Uterus (tissue), 4 donors: ENCODE results near the gene LCAT. TPM values are rescaled to one million over a fixed set of nuclear protein-coding genes. Genes with fewer than 3 reads are reported as not detected.

Source experiments
- DNase-seq, 2 donors: peaks; one replicate each; pipeline ENCODE4 v3.0.0-alpha.2; 2019 to 2020
- H3K27ac ChIP-seq, 2 donors: fragments of 200-600 bp; sonication (generic); 1 replicate in 1 of 2; 2 replicates in 1 of 2; pipeline ENCODE4 v1.5.1; 2016 to 2018
- H3K27me3 ChIP-seq, 2 donors: fragments of 200-600 bp; sonication (generic); one replicate each; pipeline ENCODE4 v1.5.1; 2018 to 2019; ENCODE audit warnings: control low read depth in 1 of 2
- H3K36me3 ChIP-seq, 2 donors: fragments of 200-600 bp; sonication (generic); one replicate each; pipeline ENCODE4 v1.5.1; 2019; ENCODE audit warnings: control low read depth in 1 of 2
- H3K4me1 ChIP-seq, 2 donors: fragments of 200-600 bp; sonication (generic); one replicate each; pipeline ENCODE4 v1.5.1; 2018 to 2019; ENCODE audit warnings: control low read depth in 1 of 2
- H3K4me3 ChIP-seq, 2 donors: fragments of 200-600 bp; sonication (generic); 1 replicate in 1 of 2; 2 replicates in 1 of 2; pipeline ENCODE4 v1.5.1; 2018 to 2019; ENCODE audit warnings: mild to moderate bottlenecking in 1 of 2
- H3K9me3 ChIP-seq, 2 donors: fragments of 200-600 bp; sonication (generic); one replicate each; pipeline ENCODE4 v1.5.1; 2019; ENCODE audit warnings: control low read depth in 1 of 2
- POLR2A ChIP-seq, 2 donors: fragments of 450-650 bp; IDR thresholded peaks; one replicate each; pipeline ENCODE4 v1.6.1; 2016; ENCODE audit warnings: antibody characterized with exemption in 2 of 2, mild to moderate bottlenecking in 1 of 2, moderate library complexity in 1 of 2
- intact Hi-C: fragments of 100-400 bp; cut with DNase I; formaldehyde crosslinking; loops from one replicate; pipeline ENCODE4 v1.15.1; 2023; ENCODE audit warnings: low total_unique reads
- total RNA-seq, 4 donors: library from RNA; depleted of rRNA in 3 of 4; stranded (reverse); fragments of >200 nt in 3 of 4; gene quantifications; one replicate each; pipeline versions ENCODE4 v1.1.0 to v1.2.4, GENCODE V29; 2014 to 2023
- TF ChIP-seq, protein P1 (sequence below), 4 experiments: fragments of 200-600 bp in 2 of 4; fragments of 450-650 bp in 2 of 4; sonication (generic) in 2 of 4; IDR thresholded peaks; one replicate each; pipeline ENCODE4 v1.5.1; 2016 to 2019; ENCODE audit warnings: antibody characterized with exemption in 4 of 4, mild to moderate bottlenecking in 2 of 4, moderate library complexity in 1 of 4
- donor health status: DM: yes; HTN: yes; CAD: no.

LCAT gene
- total RNA-seq, 4 donors from 2014 or later = 11.0 to 75.2 (median 12.4) TPM

DNA sequence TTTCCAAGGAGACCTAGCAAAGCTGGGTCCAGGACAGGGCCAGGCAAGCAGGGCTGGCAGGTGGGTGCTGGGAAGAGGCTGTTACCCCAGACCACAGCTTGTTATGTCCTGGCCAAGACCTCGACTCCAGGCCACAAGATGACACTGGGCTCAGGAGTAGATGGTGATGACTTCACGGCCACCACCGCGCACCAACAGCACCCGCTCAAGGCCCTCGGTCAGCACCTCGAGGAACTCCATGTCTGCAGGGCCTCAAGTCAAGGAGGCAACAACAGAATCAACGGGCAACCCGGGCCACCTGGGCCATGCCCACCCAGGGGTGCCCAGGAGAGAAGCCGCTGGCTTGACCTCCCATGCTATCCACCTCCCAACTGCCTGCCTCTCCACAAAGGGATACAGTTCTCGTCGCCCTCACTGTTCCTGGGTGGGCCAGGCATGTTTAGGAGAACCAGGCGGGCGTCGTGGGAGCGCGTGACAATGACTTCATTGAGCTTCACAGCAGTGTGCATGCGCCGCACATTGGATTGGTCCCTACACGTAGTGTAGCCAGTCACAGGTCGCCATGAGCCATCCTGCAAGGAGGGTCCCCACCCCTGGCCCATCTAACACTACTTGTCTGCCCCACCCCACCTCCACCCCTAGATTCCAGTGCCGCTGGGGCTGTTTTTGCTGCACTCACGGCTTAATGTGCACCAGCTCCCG lies 921 bp upstream of the LCAT start:
- intact Hi-C loops = no loop called here
- Histone ChIP-seq H3K36me3 (no peaks in the 10 kb centered on the region), H3K27ac (peak overlapping the region; percentile 65 to 76), H3K4me3 (no peak overlapping the region), H3K9me3 (no peaks in the 10 kb centered on the region), H3K4me1 (no peaks in the 10 kb centered on the region), H3K27me3 (no peaks in the 10 kb centered on the region)
- TF ChIP-seq POLR2A (IDR thresholded peaks at IDR 0.05) = no peak
- TF ChIP-seq, protein P1, sequence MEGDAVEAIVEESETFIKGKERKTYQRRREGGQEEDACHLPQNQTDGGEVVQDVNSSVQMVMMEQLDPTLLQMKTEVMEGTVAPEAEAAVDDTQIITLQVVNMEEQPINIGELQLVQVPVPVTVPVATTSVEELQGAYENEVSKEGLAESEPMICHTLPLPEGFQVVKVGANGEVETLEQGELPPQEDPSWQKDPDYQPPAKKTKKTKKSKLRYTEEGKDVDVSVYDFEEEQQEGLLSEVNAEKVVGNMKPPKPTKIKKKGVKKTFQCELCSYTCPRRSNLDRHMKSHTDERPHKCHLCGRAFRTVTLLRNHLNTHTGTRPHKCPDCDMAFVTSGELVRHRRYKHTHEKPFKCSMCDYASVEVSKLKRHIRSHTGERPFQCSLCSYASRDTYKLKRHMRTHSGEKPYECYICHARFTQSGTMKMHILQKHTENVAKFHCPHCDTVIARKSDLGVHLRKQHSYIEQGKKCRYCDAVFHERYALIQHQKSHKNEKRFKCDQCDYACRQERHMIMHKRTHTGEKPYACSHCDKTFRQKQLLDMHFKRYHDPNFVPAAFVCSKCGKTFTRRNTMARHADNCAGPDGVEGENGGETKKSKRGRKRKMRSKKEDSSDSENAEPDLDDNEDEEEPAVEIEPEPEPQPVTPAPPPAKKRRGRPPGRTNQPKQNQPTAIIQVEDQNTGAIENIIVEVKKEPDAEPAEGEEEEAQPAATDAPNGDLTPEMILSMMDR (IDR thresholded peaks at IDR 0.05) = no peak
- no peak for DNase-seq

DNA sequence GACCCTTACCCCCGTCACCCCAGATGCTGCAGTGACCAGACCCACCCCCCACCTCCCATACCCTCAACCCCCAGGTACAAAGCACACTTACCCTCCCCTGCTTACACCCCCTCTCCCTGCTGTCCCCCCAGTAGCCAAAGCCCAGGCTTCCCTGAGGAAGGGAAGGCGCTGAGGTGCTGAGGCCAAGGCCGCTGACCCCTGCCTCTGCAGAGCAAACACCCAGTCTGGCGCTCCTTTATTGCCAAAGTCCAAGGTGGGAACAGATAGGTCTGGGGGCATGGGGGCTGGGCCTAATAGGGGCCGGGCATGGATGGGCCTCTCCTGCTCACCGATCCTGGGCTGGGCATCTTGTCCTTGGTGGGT lies 683 bp downstream of the LCAT start:
- peak overlapping the region; percentile 65 to 76 for H3K27ac ChIP-seq
- no peaks in the 10 kb centered on the region for H3K36me3 ChIP-seq
- H3K4me1 ChIP-seq = no peaks in the 10 kb centered on the region
- no peaks in the 10 kb centered on the region for H3K9me3 ChIP-seq
- DNase-seq = no peak
- H3K4me3 ChIP-seq = no peak overlapping the region
- intact Hi-C loops = no loop called here
- TF ChIP-seq POLR2A (IDR thresholded peaks at IDR 0.05) = no peak
- TF ChIP-seq, protein P1 (IDR thresholded peaks at IDR 0.05) = no peak
- H3K27me3 ChIP-seq = no peaks in the 10 kb centered on the region

DNA sequence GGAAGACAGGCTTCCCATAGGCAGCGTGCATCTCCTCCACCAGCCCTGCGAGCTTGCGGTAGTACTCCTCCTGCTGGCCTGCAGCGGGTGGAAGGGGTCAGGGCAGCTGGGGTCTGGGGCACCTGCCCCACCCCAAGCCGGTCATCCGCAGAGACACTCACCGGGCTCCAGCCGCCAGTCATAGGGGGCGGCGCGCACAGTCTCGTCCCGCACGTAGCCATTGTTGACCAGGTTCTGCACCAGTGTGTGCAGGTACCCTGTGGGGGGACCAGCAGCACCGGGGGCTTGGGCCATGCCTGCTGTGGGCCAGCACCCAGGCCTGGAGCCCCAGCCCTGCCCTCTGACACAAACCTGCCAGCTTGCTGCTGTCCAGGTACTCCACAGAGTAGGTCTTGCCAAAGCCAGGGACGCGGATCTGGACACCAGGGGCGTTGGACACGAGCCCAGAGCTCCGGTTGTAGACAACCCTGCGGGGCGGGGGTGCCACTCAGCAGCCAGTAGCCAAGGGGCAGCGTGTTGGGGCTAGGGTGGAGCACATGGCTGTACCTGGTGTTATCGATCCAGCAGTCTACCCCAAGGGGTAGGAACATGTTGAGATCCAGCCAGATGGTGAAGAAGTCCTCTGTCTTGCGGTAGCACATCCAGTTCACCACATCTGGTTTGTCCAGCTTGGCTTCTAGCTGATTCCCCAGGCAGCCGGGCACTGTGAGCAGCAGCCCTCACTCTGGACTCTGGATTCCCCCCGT lies 1.2 kb downstream of the LCAT start:
- no peak for TF ChIP-seq POLR2A (IDR thresholded peaks at IDR 0.05)
- TF ChIP-seq, protein P1 (IDR thresholded peaks at IDR 0.05) = no peak
- H3K36me3 ChIP-seq = no peaks in the 10 kb centered on the region
- H3K4me3 ChIP-seq = no peak overlapping the region
- H3K4me1 ChIP-seq = no peaks in the 10 kb centered on the region
- no peaks in the 10 kb centered on the region for H3K9me3 ChIP-seq
- DNase-seq = no peak
- intact Hi-C loops = no loop called here
- H3K27ac ChIP-seq = peak overlapping the region in 1 of 2 donors; percentile 76
- no peaks in the 10 kb centered on the region for H3K27me3 ChIP-seq

DNA sequence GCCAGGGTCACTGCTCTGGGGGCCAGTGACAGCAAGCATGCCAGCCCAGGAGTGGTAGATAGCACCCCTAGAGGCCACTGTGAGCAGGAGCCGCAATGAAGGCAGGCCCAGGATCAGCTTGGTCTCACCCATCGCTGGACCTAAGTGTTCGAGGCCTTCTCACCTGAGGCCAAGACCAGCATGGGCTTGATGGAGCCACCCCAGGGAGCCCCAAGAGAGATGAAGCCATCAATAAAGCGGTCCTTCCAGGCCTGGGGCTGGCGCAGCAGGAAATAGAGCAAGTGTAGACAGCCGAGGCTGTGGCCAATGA lies 1.8 kb downstream of the LCAT start:
- no peaks in the 10 kb centered on the region for H3K9me3 ChIP-seq
- TF ChIP-seq, protein P1 (IDR thresholded peaks at IDR 0.05) = peak in 3 of 4 experiments; percentile 38 to 56 (median 41)
- TF ChIP-seq POLR2A (IDR thresholded peaks at IDR 0.05) = no peak
- no peaks in the 10 kb centered on the region for H3K4me1 ChIP-seq
- H3K4me3 ChIP-seq = no peak overlapping the region
- no peak for DNase-seq
- intact Hi-C loops = no loop called here
- H3K27me3 ChIP-seq = no peaks in the 10 kb centered on the region
- no peak overlapping the region for H3K27ac ChIP-seq
- H3K36me3 ChIP-seq = no peaks in the 10 kb centered on the region

DNA sequence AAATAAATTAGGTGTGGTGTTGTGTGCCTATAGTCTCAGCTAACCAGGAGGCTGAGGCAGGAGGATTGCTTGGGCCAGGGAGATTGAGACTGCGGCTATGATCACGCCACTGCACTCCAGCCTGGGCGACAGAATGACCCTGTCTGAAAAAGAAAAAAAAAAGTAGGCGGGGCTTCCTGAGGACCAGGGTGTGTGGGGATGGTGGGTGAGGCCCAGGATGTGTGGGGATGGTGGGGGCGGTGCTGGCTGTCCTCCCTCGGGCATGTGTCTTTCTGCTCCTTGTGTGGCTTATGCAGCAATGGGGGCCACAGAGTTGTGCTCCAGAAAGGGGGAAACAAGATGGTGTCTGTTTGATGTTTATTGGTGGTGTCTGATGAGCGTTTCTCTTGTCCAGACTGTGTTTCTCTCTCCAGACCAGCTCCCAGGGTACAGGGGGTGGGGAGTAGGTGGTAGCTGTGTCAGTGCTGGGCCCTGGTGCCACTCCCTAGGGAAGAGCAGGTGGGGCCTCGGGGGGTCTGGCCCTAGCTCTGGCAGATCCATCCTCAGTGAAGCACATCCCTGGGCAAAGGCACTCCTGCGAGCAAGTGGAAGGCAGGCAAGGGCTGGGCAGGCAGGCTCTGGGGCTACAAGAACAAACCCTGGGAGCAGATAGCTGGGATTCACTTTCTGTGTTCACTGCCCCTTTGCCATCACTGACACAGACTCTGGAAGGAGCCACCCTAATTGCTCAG lies 2.3 kb downstream of the LCAT start:
- TF ChIP-seq, protein P1 (IDR thresholded peaks at IDR 0.05) = no peak
- no peak for TF ChIP-seq POLR2A (IDR thresholded peaks at IDR 0.05)
- intact Hi-C loops = no loop called here
- Histone ChIP-seq H3K27me3 (no peaks in the 10 kb centered on the region), H3K9me3 (no peaks in the 10 kb centered on the region), H3K4me1 (no peaks in the 10 kb centered on the region), H3K36me3 (no peaks in the 10 kb centered on the region), H3K27ac (peak overlapping the region in 1 of 2 donors; percentile 23), H3K4me3 (no peak overlapping the region)
- no peak for DNase-seq
